H9 (cell line): Measurements from ENCODE around the gene HACL1. TPM values are rescaled to one million over a fixed set of nuclear protein-coding genes. Genes with fewer than 3 reads are reported as not detected.

Source experiments
- DNase-seq: peaks from one replicate; pipeline ENCODE4 v3.0.0-alpha.2; 2017
- H2AFZ ChIP-seq: one replicate; pipeline ENCODE4 v1.6.1; 2013; ENCODE audit warnings: mild to moderate bottlenecking, low read length, control low read depth, moderate library complexity
- H2AK5ac ChIP-seq: 2 replicates; pipeline ENCODE4 v1.6.1; 2013; ENCODE audit warnings: low read length, control low read depth, mixed read lengths; ENCODE audit not compliant: insufficient read length
- H2BK120ac ChIP-seq: one replicate; pipeline ENCODE4 v1.6.1; 2013; ENCODE audit warnings: low read depth, mild to moderate bottlenecking, low read length, control low read depth, inconsistent platforms; ENCODE audit not compliant: poor library complexity, severe bottlenecking
- H2BK12ac ChIP-seq: 2 replicates; pipeline ENCODE4 v1.6.1; 2013; ENCODE audit warnings: low read length, control low read depth, mixed read lengths, low read depth; ENCODE audit not compliant: insufficient read length
- H2BK15ac ChIP-seq: 2 replicates; pipeline ENCODE4 v1.6.1; 2013; ENCODE audit warnings: low read depth, low read length, control low read depth
- H2BK20ac ChIP-seq: one replicate; pipeline ENCODE4 v1.6.1; 2013; ENCODE audit warnings: low read depth, mild to moderate bottlenecking, low read length, control low read depth, inconsistent platforms; ENCODE audit not compliant: poor library complexity, severe bottlenecking
- H2BK5ac ChIP-seq: 2 replicates; pipeline ENCODE4 v1.6.1; 2013; ENCODE audit warnings: low read length, control low read depth, mixed read lengths; ENCODE audit not compliant: insufficient read length
- H3K14ac ChIP-seq: 2 replicates; pipeline ENCODE4 v1.6.1; 2013; ENCODE audit warnings: low read length, control low read depth; ENCODE audit not compliant: insufficient read depth
- H3K18ac ChIP-seq: 2 replicates; pipeline ENCODE4 v1.6.1; 2013; ENCODE audit warnings: low read depth, mild to moderate bottlenecking, mixed read lengths, low read length, control low read depth; ENCODE audit not compliant: insufficient read length
- H3K23ac ChIP-seq: 2 replicates; pipeline ENCODE4 v1.6.1; 2013; ENCODE audit warnings: low read length, control low read depth, mixed read lengths, low read depth; ENCODE audit not compliant: insufficient read length
- H3K23me2 ChIP-seq: 2 replicates; pipeline ENCODE4 v1.6.1; 2013; ENCODE audit warnings: low read depth, mild to moderate bottlenecking, mixed read lengths, low read length, control low read depth; ENCODE audit not compliant: insufficient read length, poor library complexity, severe bottlenecking
- H3K27ac ChIP-seq: 2 replicates; pipeline ENCODE4 v1.5.1; 2013; ENCODE audit warnings: low read length, control low read depth, mixed read lengths, low read depth; ENCODE audit not compliant: insufficient read length
- H3K27me3 ChIP-seq: 2 replicates; pipeline ENCODE4 v1.6.1; 2013; ENCODE audit warnings: low read length, control low read depth, inconsistent platforms; ENCODE audit not compliant: insufficient read depth
- H3K4ac ChIP-seq: 2 replicates; pipeline ENCODE4 v1.6.1; 2013; ENCODE audit warnings: low read depth, mild to moderate bottlenecking, control low read depth, inconsistent platforms, low read length, moderate library complexity
- H3K4me1 ChIP-seq: 2 replicates; pipeline ENCODE4 v1.6.1; 2013; ENCODE audit warnings: low read length, control low read depth, inconsistent platforms; ENCODE audit not compliant: insufficient read depth
- H3K4me2 ChIP-seq: 2 replicates; pipeline ENCODE4 v1.6.1; 2013; ENCODE audit warnings: low read length, control low read depth, mixed read lengths; ENCODE audit not compliant: insufficient read length, insufficient read depth
- H3K56ac ChIP-seq: 2 replicates; pipeline ENCODE4 v1.6.1; 2013; ENCODE audit warnings: low read depth, mild to moderate bottlenecking, mixed read lengths, low read length, control low read depth; ENCODE audit not compliant: insufficient read length
- H3K79me1 ChIP-seq: 2 replicates; pipeline ENCODE4 v1.6.1; 2013; ENCODE audit warnings: low read depth, mild to moderate bottlenecking, moderate library complexity, low read length, control low read depth, inconsistent platforms; ENCODE audit not compliant: insufficient read depth, poor library complexity, severe bottlenecking
- H3K79me2 ChIP-seq: 2 replicates; pipeline ENCODE4 v1.6.1; 2013; ENCODE audit warnings: low read length, control low read depth, inconsistent platforms; ENCODE audit not compliant: insufficient read depth
- H3K9ac ChIP-seq: 2 replicates; pipeline ENCODE4 v1.6.1; 2013; ENCODE audit warnings: low read length, control low read depth, mixed read lengths; ENCODE audit not compliant: insufficient read length; ENCODE audit errors: extremely low read depth
- H3K9me3 ChIP-seq: one replicate; pipeline ENCODE4 v1.6.1; 2013; ENCODE audit warnings: low read depth, low read length, inconsistent platforms; ENCODE audit not compliant: control insufficient read depth
- H3T11ph ChIP-seq: one replicate; pipeline ENCODE4 v1.6.1; 2013; ENCODE audit warnings: mild to moderate bottlenecking, low read length, control low read depth, inconsistent platforms
- H4K20me1 ChIP-seq: one replicate; pipeline ENCODE4 v1.6.1; 2013; ENCODE audit not compliant: control insufficient read depth, insufficient read length, insufficient read depth
- H4K5ac ChIP-seq: 2 replicates; pipeline ENCODE4 v1.6.1; 2013; ENCODE audit warnings: low read depth, mild to moderate bottlenecking, mixed read lengths, low read length, control low read depth; ENCODE audit not compliant: insufficient read length
- H4K8ac ChIP-seq: replicated peaks from 2 replicates; pipeline ENCODE4 v1.6.1; 2013; ENCODE audit warnings: low read length, control low read depth, mixed read lengths, low read depth; ENCODE audit not compliant: insufficient read length
- H4K91ac ChIP-seq: 2 replicates; pipeline ENCODE4 v1.6.1; 2013; ENCODE audit warnings: low read depth, mild to moderate bottlenecking, moderate library complexity, mixed read lengths, low read length, control low read depth; ENCODE audit not compliant: insufficient read length
- H3K27ac Mint-ChIP-seq, 3 experiments: 2 replicates in 2 of 3; 3 replicates in 1 of 3; pipeline ENCODE4 v1.8.0; 2020 to 2021; ENCODE audit warnings: mixed read lengths in 3 of 3, mild to moderate bottlenecking in 1 of 3, moderate library complexity in 1 of 3
- H3K27me3 Mint-ChIP-seq: 2 replicates; pipeline ENCODE4 v1.8.0; 2021; ENCODE audit warnings: low read depth, mild to moderate bottlenecking, moderate library complexity, mixed read lengths
- H3K36me3 Mint-ChIP-seq, 3 experiments: 2 replicates in 2 of 3; 3 replicates in 1 of 3; pipeline ENCODE4 v1.8.0; 2020 to 2021; ENCODE audit warnings: low read depth in 3 of 3, mixed read lengths in 3 of 3; ENCODE audit not compliant: insufficient read depth in 1 of 3
- H3K4me1 Mint-ChIP-seq, 2 experiments: 2 replicates each; pipeline ENCODE4 v1.8.0; 2020; ENCODE audit warnings: mixed read lengths in 2 of 2
- H3K4me3 Mint-ChIP-seq, 2 experiments: 2 replicates in 1 of 2; 3 replicates in 1 of 2; pipeline ENCODE4 v1.8.0; 2020 to 2021; ENCODE audit warnings: mild to moderate bottlenecking in 2 of 2, mixed read lengths in 2 of 2, moderate library complexity in 1 of 2
- H3K9me3 Mint-ChIP-seq, 2 experiments: 2 replicates in 1 of 2; 3 replicates in 1 of 2; pipeline ENCODE4 v1.8.0; 2020; ENCODE audit warnings: mild to moderate bottlenecking in 2 of 2, mixed read lengths in 2 of 2, moderate library complexity in 1 of 2
- CTCF ChIP-seq: fragments of 200-600 bp; sonication (generic); conservative IDR thresholded peaks from 3 replicates; pipeline ENCODE4 v1.8.0; 2021; ENCODE audit warnings: antibody characterized with exemption, mild to moderate bottlenecking
- WGBS: extraction: QIAGEN DNeasy Blood & Tissue Kit; methylation state at CpG from one replicate; pipeline ENCODE4 v1.1.7; 2013; ENCODE audit warnings: missing lambda C conversion rate, low lambda C conversion rate, mixed read lengths; ENCODE audit not compliant: insufficient read length; ENCODE audit errors: extremely low coverage; 5-methylcytosine and 5-hydroxymethylcytosine counted together
- total RNA-seq: library from RNA; stranded (reverse); gene quantifications from 2 replicates; pipeline ENCODE4 v1.2.1, GENCODE V29; 2021

HACL1 gene
- total RNA-seq, 1 experiment from 2014 or later, result 52.6 TPM

- Histone ChIP-seq H4K20me1 (no peaks in the 10 kb centered on the region), H2AFZ (no peak overlapping the region), H2BK12ac (no peak overlapping the region), H2BK15ac (no peak overlapping the region), H4K8ac (no peak overlapping the region), H3K4ac (no peak overlapping the region), H3K79me2 (no peaks in the 10 kb centered on the region), H3K23me2 (no peaks in the 10 kb centered on the region), H3K79me1 (no peaks in the 10 kb centered on the region), H3K9ac (no peak overlapping the region), H3T11ph (no peak overlapping the region), H2BK5ac (no peak overlapping the region), H4K91ac (no peak overlapping the region), H3K4me2 (no peak overlapping the region), H3K14ac (no peak overlapping the region), H4K5ac (no peak overlapping the region), H3K18ac (no peak overlapping the region), H2BK120ac (no peak overlapping the region), H3K56ac (no peak overlapping the region), H3K4me1 (no peaks in the 10 kb centered on the region), H3K27me3 (no peaks in the 10 kb centered on the region), H2BK20ac (no peak overlapping the region), H3K9me3 (no peaks in the 10 kb centered on the region), H3K23ac (no peak overlapping the region), H2AK5ac (no peak overlapping the region), H3K27ac (no peak overlapping the region)
- Mint-ChIP-seq H3K9me3 (no peaks in the 10 kb centered on the region), H3K4me1 (peaks cover 4 to 5% of the 10 kb centered on the region in 2 experiments; a peak in 3 of 4 replicates), H3K27me3 (no peaks in the 10 kb centered on the region), H3K4me3 (no peak overlapping the region), H3K36me3 (no peaks in the 10 kb centered on the region; a peak in 1 of 7 replicates), H3K27ac (no peak overlapping the region)
- WGBS, result no CpG with 5 or more reads among the region's 1 CpG
- DNase-seq, result no peak
- TF ChIP-seq CTCF, result no peak
Observed at GRCh38 chr3:15612001-15612400, 10.6 kb upstream of the HACL1 start.
